Measurements from ENCODE around the gene PRAMEF2.
"Not testable (repeated sequence)": the region's sequence is repeated elsewhere in the genome, so short reads cannot be mapped to it uniquely, and the experiment has no call there.

The PRAMEF2 gene

GRCh38 chr1:12856786-12857185, at the start of gene PRAMEF2:
PRAMEF2 (plus strand) TSS chr1:12857086; CDS start chr1:12859010, 1,924 bp downstream.
- not testable (repeated sequence) for TF ChIP-seq GATA2, GATA3 (IDR thresholded peaks at IDR 0.05; ENCODE audit: low read depth, low read length)

GRCh38 chr1:12809933-12810332, 47.0 kb upstream of the PRAMEF2 start:
- no peak for TF ChIP-seq GATA3 (IDR thresholded peaks at IDR 0.05; ENCODE audit: low read depth, low read length)
- no peak for TF ChIP-seq GATA2 (IDR thresholded peaks at IDR 0.05; ENCODE audit: low read depth, low read length)

GRCh38 chr1:12810691-12811408, 46.0 kb upstream of the PRAMEF2 start:
- TF ChIP-seq GATA2 (IDR thresholded peaks at IDR 0.05; ENCODE audit: low read depth, low read length) (no peak), GATA3 (IDR thresholded peaks at IDR 0.05; ENCODE audit: low read depth, low read length) (no peak)

GRCh38 chr1:12811409-12811784, 45.5 kb upstream of the PRAMEF2 start:
- TF ChIP-seq GATA2 (IDR thresholded peaks at IDR 0.05; ENCODE audit: low read depth, low read length) (no peak), GATA3 (IDR thresholded peaks at IDR 0.05; ENCODE audit: low read depth, low read length) (no peak)

GRCh38 chr1:12831310-12831709, 25.6 kb upstream of the PRAMEF2 start, which contains the start of gene PRAMEF11:
PRAMEF11 (minus strand) TSS chr1:12831410; CDS start chr1:12828789, 2,621 bp downstream.
- TF ChIP-seq GATA3, GATA2 (IDR thresholded peaks at IDR 0.05; ENCODE audit: low read depth, low read length): not testable (repeated sequence)

GRCh38 chr1:12848620-12849019, 8.3 kb upstream of the PRAMEF2 start, which contains the start of gene HNRNPCL1:
HNRNPCL1 (minus strand) TSS chr1:12848720; CDS start chr1:12848289, 431 bp downstream.
- TF ChIP-seq GATA2, GATA3 (IDR thresholded peaks at IDR 0.05; ENCODE audit: low read depth, low read length): not testable (repeated sequence)

GRCh38 chr1:12851779-12852178, 5.1 kb upstream of the PRAMEF2 start:
- TF ChIP-seq GATA2 (IDR thresholded peaks at IDR 0.05; ENCODE audit: low read depth, low read length) (no peak), GATA3 (IDR thresholded peaks at IDR 0.05; ENCODE audit: low read depth, low read length) (no peak)

- TF ChIP-seq GATA2, GATA3 (IDR thresholded peaks at IDR 0.05; ENCODE audit: low read depth, low read length): not testable (repeated sequence)
Observed at GRCh38 chr1:12886101-12886500, 29.2 kb downstream of the PRAMEF2 start, which contains the start of gene PRAMEF4. PRAMEF4 (minus strand) TSS chr1:12886201; CDS start chr1:12883394, 2,807 bp downstream.

GRCh38 chr1:12898170-12898569, 41.3 kb downstream of the PRAMEF2 start, which contains the start of gene PRAMEF10:
PRAMEF10 (minus strand) TSS chr1:12898270; CDS start chr1:12895847, 2,423 bp downstream.
- TF ChIP-seq GATA2, GATA3 (IDR thresholded peaks at IDR 0.05; ENCODE audit: low read depth, low read length): not testable (repeated sequence)
